ENCODE measurements around the gene PYM1. TPM values are rescaled to one million over a fixed set of nuclear protein-coding genes. Genes with fewer than 3 reads are reported as not detected.

Gene PYM1
- total and polyA plus RNA-seq, 2 of the 8 experiments (the other 6 are each of a cell fraction or from before 2014, with no cell fraction given): 38.7 to 58.5 TPM

DNA sequence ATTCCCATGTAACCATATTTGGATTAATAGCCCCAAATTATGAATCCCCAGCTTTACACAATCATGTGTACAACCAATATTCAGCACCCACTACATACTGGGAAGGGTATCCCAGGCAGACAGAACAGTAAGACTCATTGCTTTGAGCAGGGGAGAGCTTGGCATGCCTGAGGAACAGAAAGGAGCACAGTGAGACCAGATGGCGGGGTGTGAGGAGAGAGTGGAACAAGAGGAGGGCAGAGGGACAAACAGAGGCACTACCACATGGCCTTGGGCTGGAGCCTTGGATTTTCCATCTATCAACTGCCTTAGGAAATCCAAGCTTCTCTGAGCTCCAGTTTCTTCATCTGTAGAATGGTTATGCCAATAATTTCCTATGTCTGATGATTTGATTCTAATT is 7.1 kb upstream of the PYM1 start:
- no peak overlapping the region for H3K18ac ChIP-seq (ENCODE audit: extremely low read depth, low read length)
- no peak overlapping the region for H4K91ac ChIP-seq (replicated peaks; ENCODE audit: insufficient read length, low read length)
- no peak overlapping the region for H2BK15ac ChIP-seq (ENCODE audit: low read length)
- H4K5ac ChIP-seq (ENCODE audit: insufficient read length, low read depth, low read length): no peak overlapping the region
- H2BK12ac ChIP-seq (ENCODE audit: low read depth, low read length): no peak overlapping the region
- CTCF ChIA-PET (ENCODE audit: partially characterized antibody): interaction anchor here (0.5 to 3.8 kb wide), 11 partner anchors 8 to 1802 kb away, joined by 3 to 15 read pairs (median 3); no protein-coding TSS in a partner anchor
- no peaks in the 10 kb centered on the region for H3K9me3 ChIP-seq (ENCODE audit: insufficient read depth in 2 of 2, low read depth in 1 of 2, low read length in 1 of 2)
- peaks cover 0 to 21% (median 14%) of the 10 kb centered on the region in 4 experiments; a peak in 6 of 7 replicates for H3K27me3 ChIP-seq (replicated peaks in 1 of 4; ENCODE audit: control insufficient read depth in 3 of 4, extremely low read depth in 1 of 4, insufficient read depth in 3 of 4, low read length in 3 of 4)
- POLR2A ChIA-PET (ENCODE audit: partially characterized antibody): interaction anchor here (0.6 to 2.2 kb wide), 2 partner anchors 8 to 183 kb away, joined by 3 to 7 read pairs; no protein-coding TSS in a partner anchor
- H3K9ac ChIP-seq (replicated peaks in 1 of 4; ENCODE audit: extremely low read depth in 1 of 4, low read depth in 3 of 4, low read length in 3 of 4): no peak overlapping the region
- no peak overlapping the region for H3K23ac ChIP-seq (ENCODE audit: insufficient read length)
- H3K4ac ChIP-seq (replicated peaks; ENCODE audit: insufficient read length, low read depth, low read length): no peak overlapping the region
- no peak overlapping the region for H3K56ac ChIP-seq (replicated peaks; ENCODE audit: insufficient read length, low read depth, low read length)
- H3K36me3 ChIP-seq (ENCODE audit: control insufficient read depth in 2 of 4, insufficient read depth in 4 of 4, low read length in 3 of 4): no peaks in the 10 kb centered on the region
- no peaks in the 10 kb centered on the region for H3K79me2 ChIP-seq (ENCODE audit: control insufficient read depth in 1 of 2, insufficient read depth in 2 of 2, low read length in 2 of 2)
- peak overlapping the region in 1 of 2 experiments; percentile 16; a peak in 1 of 4 replicates for H3K4me2 ChIP-seq (ENCODE audit: insufficient read depth in 1 of 2, low read depth in 2 of 2, low read length in 2 of 2)
- no peak overlapping the region for H2BK5ac ChIP-seq (ENCODE audit: low read depth, low read length)
- no peak overlapping the region for H2BK20ac ChIP-seq (ENCODE audit: low read length)
- no peak overlapping the region for H2AFZ ChIP-seq (ENCODE audit: low read length)
- H4K20me1 ChIP-seq (replicated peaks in 1 of 2; ENCODE audit: control insufficient read depth in 1 of 2, insufficient read depth in 2 of 2, low read length in 2 of 2): no peaks in the 10 kb centered on the region
- H2AK5ac ChIP-seq (ENCODE audit: low read depth, low read length): no peak overlapping the region
- H4K8ac ChIP-seq (ENCODE audit: extremely low read depth, insufficient read depth, low read length): no peak overlapping the region
- no peaks in the 10 kb centered on the region for H3K79me1 ChIP-seq (ENCODE audit: low read depth, low read length)
- WGBS, 2 experiments (ENCODE audit: extremely low coverage in 1 of 2, insufficient coverage in 1 of 2, insufficient read length in 1 of 2, insufficient replicate concordance in 2 of 2, low coverage in 1 of 2, low lambda C conversion rate in 2 of 2, missing lambda C conversion rate in 1 of 2): 90% methylated on average over 1 of the region's 1 CpG; no CpG with 5 or more reads in 1 of the 2 experiments
- no peak overlapping the region for H3K4me3 ChIP-seq (ENCODE audit: extremely low read depth in 1 of 4, insufficient read depth in 2 of 4, low read depth in 3 of 4, low read length in 4 of 4)
- H3K23me2 ChIP-seq (ENCODE audit: low read depth, low read length): peaks cover 13% of the 10 kb centered on the region
- TF ChIP-seq NRF1 (IDR thresholded peaks at IDR 0.05; ENCODE audit: low read depth, low read length) (no peak), SIX5 (IDR thresholded peaks at IDR 0.05; ENCODE audit: low read depth, low read length) (no peak), POLR2A (IDR thresholded peaks at IDR 0.05; ENCODE audit: control extremely low read depth in 1 of 2, low read depth in 2 of 2, low read length in 2 of 2) (no peak), SUZ12 (IDR thresholded peaks at IDR 0.05; ENCODE audit: low read length) (no peak), RFX5 (IDR thresholded peaks at IDR 0.05; ENCODE audit: borderline replicate concordance, low read depth, low read length) (no peak), RAD21 (IDR thresholded peaks at IDR 0.05 in 1 of 2, conservative IDR thresholded peaks at IDR 0.05 in 1 of 2; ENCODE audit: low read depth in 2 of 2, low read length in 2 of 2) (no peak), KDM1A (IDR thresholded peaks at IDR 0.05; ENCODE audit: borderline replicate concordance, low read length) (no peak), POU5F1 (IDR thresholded peaks at IDR 0.05; ENCODE audit: low read depth, low read length) (no peak), JUN (IDR thresholded peaks at IDR 0.05; ENCODE audit: low read depth, low read length) (no peak), SRF (IDR thresholded peaks at IDR 0.05; ENCODE audit: low read depth, low read length) (no peak), CTBP2 (IDR thresholded peaks at IDR 0.05; ENCODE audit: borderline replicate concordance, insufficient read depth, insufficient read length, low read length) (no peak), CREB1 (IDR thresholded peaks at IDR 0.05) (no peak)
- DNase-seq (ENCODE audit: low read depth in 1 of 2, low spot score in 2 of 2) (no peak), FAIRE-seq (no peak)
- H3K14ac ChIP-seq (ENCODE audit: insufficient read length): no peak overlapping the region
- H3K27ac ChIP-seq (ENCODE audit: low read depth, low read length): no peak overlapping the region
- no peak overlapping the region for H2BK120ac ChIP-seq (replicated peaks; ENCODE audit: low read depth, low read length)
- H3K4me1 ChIP-seq (replicated peaks in 1 of 4; ENCODE audit: control insufficient read depth in 3 of 4, insufficient read depth in 4 of 4, low read length in 3 of 4): peaks cover 4 to 18% (median 11%) of the 10 kb centered on the region in 4 experiments; a peak in 6 of 7 replicates

Measured in H1 (cell line).